SK-N-SH treated with all-trans-retinoic acid at 6 μM for 48 hours (cell line): ENCODE data around the gene IPP.

Experiments used
- ATAC-seq: fragments of 200-7000 bp; cut with Tn5 transposase; 3 replicates; pipeline ENCODE4 v1.9.1; 2020; ENCODE audit warnings: mild to moderate bottlenecking, moderate library complexity
- ARNTL ChIP-seq: fragments of 450-650 bp; formaldehyde crosslinking; IDR thresholded peaks from 2 replicates; pipeline ENCODE4 v1.5.0; 2020; ENCODE audit warnings: low read depth, mild to moderate bottlenecking, moderate library complexity, borderline replicate concordance
- CREB5 ChIP-seq: fragments of 250-450 bp; sonication (Bioruptor Pico); IDR thresholded peaks from 2 replicates; pipeline ENCODE4 v1.5.1; 2020; ENCODE audit warnings: low read depth, mild to moderate bottlenecking, moderate library complexity
- CSRNP3 ChIP-seq: fragments of 250-450 bp; sonication (Bioruptor Pico); IDR thresholded peaks from 2 replicates; pipeline ENCODE4 v1.5.1; 2021; ENCODE audit warnings: mild to moderate bottlenecking, moderate library complexity
- ESRRG ChIP-seq: fragments of 250-450 bp; sonication (Bioruptor Pico); IDR thresholded peaks from 2 replicates; pipeline ENCODE4 v1.6.1; 2021; ENCODE audit warnings: mild to moderate bottlenecking
- GLIS3 ChIP-seq: fragments of 250-450 bp; sonication (Bioruptor Pico); IDR thresholded peaks from 2 replicates; pipeline ENCODE4 v1.5.0; 2020; ENCODE audit warnings: mild to moderate bottlenecking, moderate library complexity
- ISL1 ChIP-seq: fragments of 250-450 bp; sonication (Bioruptor Pico); IDR thresholded peaks from 2 replicates; pipeline ENCODE4 v2.1.2; 2022; ENCODE audit warnings: mild to moderate bottlenecking, moderate library complexity
- OSR1 ChIP-seq: fragments of 250-450 bp; sonication (Bioruptor Pico); IDR thresholded peaks from 2 replicates; pipeline ENCODE4 v1.8.0; 2022; ENCODE audit warnings: moderate library complexity, mild to moderate bottlenecking, inconsistent platforms
- PATZ1 ChIP-seq: fragments of 250-450 bp; sonication (Bioruptor Pico); IDR thresholded peaks from 2 replicates; pipeline ENCODE4 v1.8.0; 2020; ENCODE audit warnings: mild to moderate bottlenecking, moderate library complexity, borderline replicate concordance
- PPARA ChIP-seq: fragments of 250-450 bp; sonication (Bioruptor Pico); IDR thresholded peaks from 2 replicates; pipeline ENCODE4 v1.5.0; 2020; ENCODE audit warnings: mild to moderate bottlenecking, borderline replicate concordance
- SNAI2 ChIP-seq: fragments of 250-450 bp; sonication (Bioruptor Pico); IDR thresholded peaks from 2 replicates; pipeline ENCODE4 v1.5.0; 2020; ENCODE audit warnings: mild to moderate bottlenecking, moderate library complexity
- TCF4 ChIP-seq: fragments of 250-450 bp; sonication (Bioruptor Pico); IDR thresholded peaks from 2 replicates; pipeline ENCODE4 v1.8.0; 2021; ENCODE audit warnings: mild to moderate bottlenecking, moderate library complexity, borderline replicate concordance
- TOX ChIP-seq: fragments of 250-450 bp; sonication (Bioruptor Pico); IDR thresholded peaks from 2 replicates; pipeline ENCODE4 v1.8.0; 2021; ENCODE audit warnings: mild to moderate bottlenecking, moderate library complexity, borderline replicate concordance
- TSHZ2 ChIP-seq: fragments of 250-450 bp; sonication (Bioruptor Pico); IDR thresholded peaks from 2 replicates; pipeline ENCODE4 v1.5.0; 2020; ENCODE audit warnings: mild to moderate bottlenecking, moderate library complexity
- ZC3H10 ChIP-seq: fragments of 250-450 bp; sonication (Bioruptor Pico); IDR thresholded peaks from 2 replicates; pipeline ENCODE4 v1.5.1; 2021; ENCODE audit warnings: mild to moderate bottlenecking, moderate library complexity
- ZFP3 ChIP-seq: fragments of 250-450 bp; sonication (Bioruptor Pico); IDR thresholded peaks from 2 replicates; pipeline ENCODE4 v1.5.0; 2020; ENCODE audit warnings: mild to moderate bottlenecking, moderate library complexity
- ZNF565 ChIP-seq: fragments of 450-650 bp; formaldehyde crosslinking; conservative IDR thresholded peaks from 2 replicates; pipeline ENCODE4 v1.5.0; 2020; ENCODE audit warnings: low read depth, mild to moderate bottlenecking, moderate library complexity
- ZNF70 ChIP-seq: fragments of 450-650 bp; formaldehyde crosslinking; IDR thresholded peaks from 2 replicates; pipeline ENCODE4 v1.5.0; 2020; ENCODE audit warnings: mild to moderate bottlenecking, moderate library complexity
- ZNF8 ChIP-seq: fragments of 450-650 bp; formaldehyde crosslinking; IDR thresholded peaks from 2 replicates; pipeline ENCODE4 v1.5.0; 2020; ENCODE audit warnings: mild to moderate bottlenecking, moderate library complexity

Gene IPP

GRCh38 chr1:45659222-45659621 is 91.2 kb downstream of the IPP start (continued):
- no peak for TF ChIP-seq PATZ1 (CRISPR knock-in tag)
- no peak for TF ChIP-seq TSHZ2 (CRISPR knock-in tag)
- TF ChIP-seq ZNF8 (CRISPR knock-in tag), result no peak
- TF ChIP-seq, all 23 proteins: peak for 0

GRCh38 chr1:45658171-45658570 is 92.3 kb downstream of the IPP start:
- TF ChIP-seq CSRNP3 (no peak), ESRRG (CRISPR knock-in tag) (no peak), ZC3H10 (CRISPR knock-in tag) (no peak), ARNTL (no peak), ZFP3 (CRISPR knock-in tag) (no peak), TCF4 (no peak), ISL1 (CRISPR knock-in tag) (no peak), GLIS3 (CRISPR knock-in tag) (no peak), PPARA (CRISPR knock-in tag) (no peak), CREB5 (CRISPR knock-in tag) (no peak), TSHZ2 (CRISPR knock-in tag) (no peak), SNAI2 (CRISPR knock-in tag) (no peak)

GRCh38 chr1:45656573-45657226 is 93.8 kb downstream of the IPP start:
- no peak for ATAC-seq
- TF ChIP-seq CREB5 (CRISPR knock-in tag), result no peak
- no peak for TF ChIP-seq ZFP3 (CRISPR knock-in tag)
- TF ChIP-seq OSR1 (CRISPR knock-in tag), result no peak
- TF ChIP-seq TCF4, result no peak
- no peak for TF ChIP-seq PPARA (CRISPR knock-in tag)
- TF ChIP-seq ZNF8 (CRISPR knock-in tag), result no peak
- no peak for TF ChIP-seq TOX (CRISPR knock-in tag)
- TF ChIP-seq ZNF565, result no peak
- no peak for TF ChIP-seq ARNTL
- TF ChIP-seq ZC3H10 (CRISPR knock-in tag), result no peak
- TF ChIP-seq ZNF70 (CRISPR knock-in tag), result no peak
- TF ChIP-seq, all 23 proteins: peak for 0

More at GRCh38 chr1:45658171-45658570, 92.3 kb downstream of the IPP start:
- no peak for ATAC-seq
